Endothelial cell (in vitro differentiated cells): Measurements from ENCODE around the gene KRT84. TPM values are rescaled to one million over a fixed set of nuclear protein-coding genes. Genes with fewer than 3 reads are reported as not detected.
"Not testable (repeated sequence)": the region's sequence is repeated elsewhere in the genome, so short reads cannot be mapped to it uniquely, and the experiment has no call there.

Experiments used
- DNase-seq: peaks from one replicate; pipeline ENCODE4 v3.0.0; 2021; ENCODE audit warnings: low spot score
- H3K27ac Mint-ChIP-seq: one replicate; pipeline ENCODE4 v1.8.0; 2021; ENCODE audit warnings: mixed read lengths, inconsistent platforms; ENCODE audit not compliant: unreplicated experiment
- H3K27me3 Mint-ChIP-seq: one replicate; pipeline ENCODE4 v1.8.0; 2021; ENCODE audit warnings: mild to moderate bottlenecking, moderate library complexity, mixed read lengths, inconsistent platforms; ENCODE audit not compliant: unreplicated experiment
- H3K36me3 Mint-ChIP-seq: one replicate; pipeline ENCODE4 v1.8.0; 2021; ENCODE audit warnings: mild to moderate bottlenecking, low read depth, mixed read lengths, inconsistent platforms; ENCODE audit not compliant: unreplicated experiment
- H3K4me1 Mint-ChIP-seq: one replicate; pipeline ENCODE4 v1.8.0; 2021; ENCODE audit warnings: mild to moderate bottlenecking, mixed read lengths, inconsistent platforms; ENCODE audit not compliant: unreplicated experiment
- H3K4me3 Mint-ChIP-seq: one replicate; pipeline ENCODE4 v1.8.0; 2021; ENCODE audit warnings: mild to moderate bottlenecking, mixed read lengths, inconsistent platforms; ENCODE audit not compliant: unreplicated experiment
- H3K9me3 Mint-ChIP-seq: one replicate; pipeline ENCODE4 v1.8.0; 2021; ENCODE audit warnings: mixed read lengths, inconsistent platforms; ENCODE audit not compliant: unreplicated experiment
- CTCF ChIP-seq: fragments of 200-600 bp; sonication (generic); IDR thresholded peaks from one replicate; pipeline ENCODE4 v1.5.0; 2021; ENCODE audit warnings: antibody characterized with exemption; ENCODE audit not compliant: unreplicated experiment
- total RNA-seq: library from RNA; stranded (reverse); fragmentation: NEBNext Ultra II Directional; extraction: Animal tissue kit (Norgen Biotek cat#: 25700); gene quantifications from one replicate; pipeline ENCODE4 v1.2.1, GENCODE V29; 2021; ENCODE audit not compliant: unreplicated experiment

The KRT84 gene
- total RNA-seq, 1 donor from 2014 or later = not detected

GRCh38 chr12:52350021-52350620, 35.3 kb downstream of the KRT84 start:
- Mint-ChIP-seq H3K27ac (no peak overlapping the region), H3K4me3 (no peak overlapping the region), H3K4me1 (no peaks in the 10 kb centered on the region), H3K27me3 (no peaks in the 10 kb centered on the region), H3K9me3 (no peaks in the 10 kb centered on the region), H3K36me3 (no peaks in the 10 kb centered on the region)
- no peak for TF ChIP-seq CTCF
- DNase-seq = no peak

- Mint-ChIP-seq H3K27ac (no peak overlapping the region), H3K27me3 (no peaks in the 10 kb centered on the region)
- TF ChIP-seq CTCF = no peak
These were observed 36.3 kb downstream of the KRT84 start for GRCh38 chr12:52349196-52349595.

GRCh38 chr12:52347551-52348510, 37.6 kb downstream of the KRT84 start:
- H3K4me3 Mint-ChIP-seq = no peak overlapping the region
- H3K27me3 Mint-ChIP-seq = no peaks in the 10 kb centered on the region
- TF ChIP-seq CTCF = no peak
- H3K36me3 Mint-ChIP-seq = no peaks in the 10 kb centered on the region
- no peak for DNase-seq
- H3K9me3 Mint-ChIP-seq = no peaks in the 10 kb centered on the region
- no peaks in the 10 kb centered on the region for H3K4me1 Mint-ChIP-seq
- no peak overlapping the region for H3K27ac Mint-ChIP-seq

More at GRCh38 chr12:52349196-52349595, 36.3 kb downstream of the KRT84 start:
- Mint-ChIP-seq H3K4me1 (no peaks in the 10 kb centered on the region), H3K4me3 (no peak overlapping the region), H3K36me3 (no peaks in the 10 kb centered on the region), H3K9me3 (no peaks in the 10 kb centered on the region)
- no peak for DNase-seq

GRCh38 chr12:52347016-52347415, 38.4 kb downstream of the KRT84 start:
- Mint-ChIP-seq H3K27me3 (no peaks in the 10 kb centered on the region), H3K27ac (no peak overlapping the region), H3K36me3 (no peaks in the 10 kb centered on the region), H3K9me3 (no peaks in the 10 kb centered on the region), H3K4me1 (no peaks in the 10 kb centered on the region), H3K4me3 (no peak overlapping the region)
- no peak for TF ChIP-seq CTCF
- no peak for DNase-seq

- no peaks in the 10 kb centered on the region for H3K9me3 Mint-ChIP-seq
- no peaks in the 10 kb centered on the region for H3K4me1 Mint-ChIP-seq
- no peak for TF ChIP-seq CTCF
- DNase-seq = no peak
- H3K27ac Mint-ChIP-seq = no peak overlapping the region
- H3K4me3 Mint-ChIP-seq = no peak overlapping the region
- no peaks in the 10 kb centered on the region for H3K27me3 Mint-ChIP-seq
- no peaks in the 10 kb centered on the region for H3K36me3 Mint-ChIP-seq
These were observed 38.9 kb downstream of the KRT84 start for GRCh38 chr12:52346593-52346992.

- not testable (repeated sequence) for DNase-seq, H3K9me3 Mint-ChIP-seq, H3K27me3 Mint-ChIP-seq, H3K4me3 Mint-ChIP-seq, H3K36me3 Mint-ChIP-seq, H3K4me1 Mint-ChIP-seq, H3K27ac Mint-ChIP-seq
These were observed 40.4 kb downstream of the KRT84 start for GRCh38 chr12:52345041-52345440.
